SK-N-SH (cell line): ENCODE data around the gene SF3B6. TPM values are rescaled to one million over a fixed set of nuclear protein-coding genes. Genes with fewer than 3 reads are reported as not detected.

Experiments
- CTCF ChIA-PET: fragments of 300-600, 350-600 bp; formaldehyde crosslinking; extraction: SDS; loops from one replicate; lab custom pipeline; 2021; lab: Yijun Ruan, JAX
- POLR2A ChIA-PET: fragments of 350-600 bp; sonication (Branson Sonifier 250); formaldehyde crosslinking; extraction: SDS; loops from one replicate; lab custom pipeline; 2020; ENCODE audit warnings: antibody characterized with exemption, inconsistent platforms; lab: Yijun Ruan, JAX
- DNase-seq: peaks from one replicate; pipeline ENCODE4 v3.0.0; 2012
- H2AFZ ChIP-seq: fragments of 200-600 bp; sonication (generic); 2 replicates; pipeline ENCODE4 v1.8.1; 2016; ENCODE audit warnings: antibody characterized with exemption, mild to moderate bottlenecking, low read depth
- H3F3A ChIP-seq: fragments of 200-600 bp; sonication (generic); replicated peaks from 2 replicates; pipeline ENCODE3; 2016; ENCODE audit warnings: antibody characterized with exemption, mild to moderate bottlenecking; ENCODE audit not compliant: insufficient read depth
- H3K27ac ChIP-seq, 2 experiments: fragments of 200-500 bp in 1 of 2; fragments of 200-600 bp in 1 of 2; sonication (Bioruptor generic) in 1 of 2; sonication (generic), shearing (Covaris generic) in 1 of 2; 2 replicates each; pipeline versions ENCODE4 v1.5.1 to v1.6.1; 2014 to 2016; ENCODE audit warnings: low read depth in 2 of 2, inconsistent platforms in 1 of 2, low read length in 1 of 2, mild to moderate bottlenecking in 1 of 2, mixed read lengths in 1 of 2
- H3K27me3 ChIP-seq: fragments of 200-600 bp; sonication (generic), shearing (Covaris generic); 2 replicates; pipeline ENCODE4 v1.6.1; 2016; ENCODE audit warnings: mixed run types; ENCODE audit not compliant: insufficient read depth
- H3K36me3 ChIP-seq, 2 experiments: fragments of 200-500 bp in 1 of 2; fragments of 200-600 bp in 1 of 2; sonication (Bioruptor generic) in 1 of 2; sonication (generic) in 1 of 2; replicated peaks in 1 of 2; 2 replicates each; pipeline versions ENCODE3 to v1.5.1; 2014 to 2016; ENCODE audit warnings: low read length in 1 of 2, mild to moderate bottlenecking in 1 of 2; ENCODE audit not compliant: insufficient read depth in 2 of 2, control insufficient read depth in 1 of 2
- H3K4me1 ChIP-seq, 2 experiments: fragments of 200-500 bp in 1 of 2; fragments of 200-600 bp in 1 of 2; sonication (Bioruptor generic) in 1 of 2; sonication (generic), shearing (Covaris generic) in 1 of 2; 2 replicates each; pipeline versions ENCODE4 v1.5.1 to v1.6.1; 2014 to 2016; ENCODE audit warnings: low read depth in 1 of 2, low read length in 1 of 2, mixed run types in 1 of 2; ENCODE audit not compliant: insufficient read depth in 2 of 2, control insufficient read depth in 1 of 2
- H3K4me2 ChIP-seq: fragments of 200-600 bp; sonication (generic), shearing (Covaris generic); 2 replicates; pipeline ENCODE4 v1.6.1; 2017; ENCODE audit warnings: mixed run types
- H3K4me3 ChIP-seq, 2 experiments: fragments of 200-500 bp in 1 of 2; fragments of 200-600 bp in 1 of 2; sonication (Bioruptor generic) in 1 of 2; sonication (generic), shearing (Covaris generic) in 1 of 2; 2 replicates each; pipeline versions ENCODE4 v1.5.1 to v1.8.1; 2014 to 2016; ENCODE audit warnings: low read depth in 2 of 2, inconsistent platforms in 1 of 2, low read length in 1 of 2, mild to moderate bottlenecking in 1 of 2, mixed read lengths in 1 of 2, moderate library complexity in 1 of 2
- H3K79me2 ChIP-seq: fragments of 200-600 bp; sonication (generic); 2 replicates; pipeline ENCODE4 v1.8.1; 2017; ENCODE audit warnings: mild to moderate bottlenecking; ENCODE audit not compliant: insufficient read depth
- H3K9ac ChIP-seq: fragments of 200-600 bp; sonication (generic); 2 replicates; pipeline ENCODE4 v1.6.1; 2017; ENCODE audit warnings: mixed run types
- H3K9me2 ChIP-seq: fragments of 200-600 bp; sonication (generic); 2 replicates; pipeline ENCODE4 v1.6.1; 2017; ENCODE audit warnings: mixed run types
- H3K9me3 ChIP-seq: fragments of 200-600 bp; sonication (generic); 2 replicates; pipeline ENCODE4 v1.6.1; 2017; ENCODE audit warnings: mixed run types, mild to moderate bottlenecking, moderate library complexity
- H4K20me1 ChIP-seq: fragments of 200-600 bp; sonication (generic); 2 replicates; pipeline ENCODE4 v1.6.1; 2017; ENCODE audit warnings: mild to moderate bottlenecking, mixed run types; ENCODE audit not compliant: insufficient read depth
- EP300 ChIP-seq, 2 experiments: IDR thresholded peaks; 2 replicates each; pipeline versions ENCODE4 v1.4.0 to v1.6.1; 2012; ENCODE audit warnings: borderline replicate concordance in 1 of 2, low read depth in 1 of 2, low read length in 1 of 2
- EZH2phosphoT487 ChIP-seq: fragments of 200-600 bp; sonication (generic); IDR thresholded peaks from 2 replicates; pipeline ENCODE4 v1.6.1; 2017; ENCODE audit warnings: low read depth, mixed run types, mild to moderate bottlenecking, antibody characterized with exemption, moderate library complexity, borderline replicate concordance
- FOSL2 ChIP-seq: IDR thresholded peaks from 2 replicates; pipeline ENCODE4 v1.4.0; 2012; ENCODE audit warnings: low read depth, mild to moderate bottlenecking, moderate library complexity, borderline replicate concordance
- FOXJ3 ChIP-seq: sonication (generic); formaldehyde crosslinking; IDR thresholded peaks from 2 replicates; pipeline ENCODE4 v1.5.1; 2020; ENCODE audit warnings: mild to moderate bottlenecking, missing genetic modification reagents
- FOXM1 ChIP-seq: IDR thresholded peaks from 2 replicates; pipeline ENCODE4 v1.4.0; 2012; ENCODE audit warnings: low read depth, mild to moderate bottlenecking
- GABPA ChIP-seq: IDR thresholded peaks from 2 replicates; pipeline ENCODE4 v1.4.0; 2012; ENCODE audit warnings: low read depth, mild to moderate bottlenecking
- GATA2 ChIP-seq: sonication (generic); formaldehyde crosslinking; IDR thresholded peaks from 2 replicates; pipeline ENCODE4 v1.5.0; 2020; ENCODE audit warnings: mild to moderate bottlenecking, missing genetic modification reagents
- MEF2A ChIP-seq: IDR thresholded peaks from 2 replicates; pipeline ENCODE4 v1.4.0; 2012; ENCODE audit warnings: low read depth, borderline replicate concordance
- NFIC ChIP-seq: IDR thresholded peaks from 2 replicates; pipeline ENCODE4 v1.4.0; 2012; ENCODE audit warnings: borderline replicate concordance
- RAD21 ChIP-seq: IDR thresholded peaks from 2 replicates; pipeline ENCODE4 v1.6.1; 2012; ENCODE audit warnings: mild to moderate bottlenecking, low read length
- RCOR1 ChIP-seq: fragments of 150-350 bp; IDR thresholded peaks from 2 replicates; pipeline ENCODE4 v1.6.1; 2017; ENCODE audit warnings: antibody characterized with exemption, low read length
- WGBS: methylation state at CpG from one replicate; pipeline ENCODE4 v1.1.6; 2017; ENCODE audit warnings: low lambda C conversion rate; 5-methylcytosine and 5-hydroxymethylcytosine counted together
- polyA plus RNA-seq, 3 experiments: library from polyadenylated mRNA; depleted of rRNA; stranded (reverse); fragments of >200 nt; gene quantifications; 2 replicates each; pipeline ENCODE4 v1.2.3, GENCODE V29; 2012
- TF ChIP-seq, protein P1 (sequence below): fragments of 150-350 bp; IDR thresholded peaks from 2 replicates; pipeline ENCODE4 v1.6.1; 2017; ENCODE audit warnings: antibody characterized with exemption, low read length, low read depth, borderline replicate concordance
- TF ChIP-seq, protein P2 (sequence below): fragments of 200-600 bp; sonication (generic); IDR thresholded peaks from 2 replicates; pipeline ENCODE4 v1.6.1; 2017; ENCODE audit warnings: antibody characterized with exemption, mild to moderate bottlenecking, moderate library complexity
- TF ChIP-seq, protein P3 (sequence below): IDR thresholded peaks from 2 replicates; pipeline ENCODE4; 2012

SF3B6 gene
- polyA plus RNA-seq, 1 of the 3 experiments (the other 2 are of a cell fraction): 275 TPM

DNA sequence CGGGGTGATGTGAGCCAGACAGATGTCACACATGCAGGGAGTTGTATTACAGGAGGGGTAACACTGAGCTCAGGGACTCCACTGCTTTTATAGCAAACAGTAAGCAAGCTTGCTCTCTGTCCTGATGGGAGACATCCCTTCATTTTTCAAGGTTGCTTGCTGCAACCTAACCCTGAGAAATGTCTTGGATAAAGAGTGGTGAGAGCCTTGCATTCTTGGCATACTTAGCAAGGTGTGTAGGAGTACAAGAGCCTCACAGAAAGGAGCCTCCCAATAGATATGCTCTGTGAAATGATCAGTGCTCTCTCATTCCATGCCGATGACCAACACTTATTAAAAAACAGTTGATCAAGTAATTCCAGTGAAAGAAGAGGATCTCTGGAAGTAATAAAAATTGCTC is 38.9 kb upstream of the SF3B6 start:
- Histone ChIP-seq H3K27me3 (no peaks in the 10 kb centered on the region), H3K4me2 (no peak overlapping the region), H4K20me1 (no peaks in the 10 kb centered on the region), H3F3A (no peaks in the 10 kb centered on the region), H3K9me2 (no peaks in the 10 kb centered on the region), H2AFZ (no peak overlapping the region), H3K4me1 (peaks cover 6 to 9% of the 10 kb centered on the region in 2 experiments; a peak in 3 of 4 replicates), H3K9ac (no peak overlapping the region), H3K9me3 (no peaks in the 10 kb centered on the region), H3K36me3 (no peaks in the 10 kb centered on the region), H3K4me3 (no peak overlapping the region), H3K27ac (no peak overlapping the region), H3K79me2 (no peaks in the 10 kb centered on the region)
- POLR2A ChIA-PET: no interaction called here
- CTCF ChIA-PET: interaction anchor here (1.4 kb wide), 1 partner anchor 31 kb away, joined by 3 read pairs; the partner anchor contains the start of gene TP53I3
- no peak for DNase-seq
- WGBS: 46% methylated on average over 2 of the region's 2 CpGs
- TF ChIP-seq FOXJ3 (CRISPR knock-in tag): no peak
- TF ChIP-seq FOSL2: no peak
- TF ChIP-seq FOXM1: no peak
- no peak for TF ChIP-seq GABPA
- TF ChIP-seq EZH2phosphoT487: no peak
- TF ChIP-seq EP300 (IDR thresholded peaks at IDR 0.05; ENCODE audit: borderline replicate concordance in 1 of 2, low read depth in 1 of 2, low read length in 1 of 2): no peak
- no peak for TF ChIP-seq RCOR1
- TF ChIP-seq NFIC: no peak
- no peak for TF ChIP-seq GATA2 (CRISPR knock-in tag)
- TF ChIP-seq, protein P1, sequence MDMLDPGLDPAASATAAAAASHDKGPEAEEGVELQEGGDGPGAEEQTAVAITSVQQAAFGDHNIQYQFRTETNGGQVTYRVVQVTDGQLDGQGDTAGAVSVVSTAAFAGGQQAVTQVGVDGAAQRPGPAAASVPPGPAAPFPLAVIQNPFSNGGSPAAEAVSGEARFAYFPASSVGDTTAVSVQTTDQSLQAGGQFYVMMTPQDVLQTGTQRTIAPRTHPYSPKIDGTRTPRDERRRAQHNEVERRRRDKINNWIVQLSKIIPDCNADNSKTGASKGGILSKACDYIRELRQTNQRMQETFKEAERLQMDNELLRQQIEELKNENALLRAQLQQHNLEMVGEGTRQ: no peak
- TF ChIP-seq MEF2A: no peak
- TF ChIP-seq, protein P2, sequence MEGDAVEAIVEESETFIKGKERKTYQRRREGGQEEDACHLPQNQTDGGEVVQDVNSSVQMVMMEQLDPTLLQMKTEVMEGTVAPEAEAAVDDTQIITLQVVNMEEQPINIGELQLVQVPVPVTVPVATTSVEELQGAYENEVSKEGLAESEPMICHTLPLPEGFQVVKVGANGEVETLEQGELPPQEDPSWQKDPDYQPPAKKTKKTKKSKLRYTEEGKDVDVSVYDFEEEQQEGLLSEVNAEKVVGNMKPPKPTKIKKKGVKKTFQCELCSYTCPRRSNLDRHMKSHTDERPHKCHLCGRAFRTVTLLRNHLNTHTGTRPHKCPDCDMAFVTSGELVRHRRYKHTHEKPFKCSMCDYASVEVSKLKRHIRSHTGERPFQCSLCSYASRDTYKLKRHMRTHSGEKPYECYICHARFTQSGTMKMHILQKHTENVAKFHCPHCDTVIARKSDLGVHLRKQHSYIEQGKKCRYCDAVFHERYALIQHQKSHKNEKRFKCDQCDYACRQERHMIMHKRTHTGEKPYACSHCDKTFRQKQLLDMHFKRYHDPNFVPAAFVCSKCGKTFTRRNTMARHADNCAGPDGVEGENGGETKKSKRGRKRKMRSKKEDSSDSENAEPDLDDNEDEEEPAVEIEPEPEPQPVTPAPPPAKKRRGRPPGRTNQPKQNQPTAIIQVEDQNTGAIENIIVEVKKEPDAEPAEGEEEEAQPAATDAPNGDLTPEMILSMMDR: no peak
- TF ChIP-seq RAD21: no peak
- TF ChIP-seq, protein P3, sequence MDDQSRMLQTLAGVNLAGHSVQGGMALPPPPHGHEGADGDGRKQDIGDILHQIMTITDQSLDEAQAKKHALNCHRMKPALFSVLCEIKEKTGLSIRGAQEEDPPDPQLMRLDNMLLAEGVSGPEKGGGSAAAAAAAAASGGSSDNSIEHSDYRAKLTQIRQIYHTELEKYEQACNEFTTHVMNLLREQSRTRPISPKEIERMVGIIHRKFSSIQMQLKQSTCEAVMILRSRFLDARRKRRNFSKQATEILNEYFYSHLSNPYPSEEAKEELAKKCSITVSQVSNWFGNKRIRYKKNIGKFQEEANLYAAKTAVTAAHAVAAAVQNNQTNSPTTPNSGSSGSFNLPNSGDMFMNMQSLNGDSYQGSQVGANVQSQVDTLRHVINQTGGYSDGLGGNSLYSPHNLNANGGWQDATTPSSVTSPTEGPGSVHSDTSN: no peak
